Measurements from ENCODE around the gene IP6K2.

Gene IP6K2

DNA sequence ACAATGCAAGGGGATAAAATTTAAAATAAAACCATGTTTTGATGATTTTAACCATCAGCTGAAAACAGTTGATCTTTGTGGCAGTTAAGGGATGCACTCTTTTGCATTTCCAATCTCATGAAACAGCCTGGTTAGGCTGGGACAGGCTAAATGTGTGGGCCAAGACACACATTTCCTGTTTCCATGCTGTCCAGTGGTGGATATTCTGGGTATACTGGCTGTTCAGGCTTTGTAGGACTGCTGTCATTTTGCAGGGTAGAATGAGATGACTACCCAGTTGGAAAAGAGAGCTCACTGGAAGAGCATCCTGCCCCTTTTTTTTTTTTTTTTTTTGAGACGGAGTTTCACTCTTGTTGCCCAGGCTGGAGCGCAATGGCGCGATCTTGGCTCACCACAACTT lies 42.0 kb upstream of the IP6K2 start:
- TF ChIP-seq, protein P1, sequence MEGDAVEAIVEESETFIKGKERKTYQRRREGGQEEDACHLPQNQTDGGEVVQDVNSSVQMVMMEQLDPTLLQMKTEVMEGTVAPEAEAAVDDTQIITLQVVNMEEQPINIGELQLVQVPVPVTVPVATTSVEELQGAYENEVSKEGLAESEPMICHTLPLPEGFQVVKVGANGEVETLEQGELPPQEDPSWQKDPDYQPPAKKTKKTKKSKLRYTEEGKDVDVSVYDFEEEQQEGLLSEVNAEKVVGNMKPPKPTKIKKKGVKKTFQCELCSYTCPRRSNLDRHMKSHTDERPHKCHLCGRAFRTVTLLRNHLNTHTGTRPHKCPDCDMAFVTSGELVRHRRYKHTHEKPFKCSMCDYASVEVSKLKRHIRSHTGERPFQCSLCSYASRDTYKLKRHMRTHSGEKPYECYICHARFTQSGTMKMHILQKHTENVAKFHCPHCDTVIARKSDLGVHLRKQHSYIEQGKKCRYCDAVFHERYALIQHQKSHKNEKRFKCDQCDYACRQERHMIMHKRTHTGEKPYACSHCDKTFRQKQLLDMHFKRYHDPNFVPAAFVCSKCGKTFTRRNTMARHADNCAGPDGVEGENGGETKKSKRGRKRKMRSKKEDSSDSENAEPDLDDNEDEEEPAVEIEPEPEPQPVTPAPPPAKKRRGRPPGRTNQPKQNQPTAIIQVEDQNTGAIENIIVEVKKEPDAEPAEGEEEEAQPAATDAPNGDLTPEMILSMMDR (IDR thresholded peaks at IDR 0.05) = no peak
- H3K4me2 ChIP-seq (ENCODE audit: low read length) = no peak overlapping the region
- no peak overlapping the region for H3K4me3 ChIP-seq (ENCODE audit: low read depth, low read length)
- H3K9me3 ChIP-seq (ENCODE audit: control insufficient read depth, low read length) = no peaks in the 10 kb centered on the region
- H2AFZ ChIP-seq = no peak overlapping the region
- no peaks in the 10 kb centered on the region for H3K4me1 ChIP-seq
- no peaks in the 10 kb centered on the region for H3K27me3 ChIP-seq (ENCODE audit: control insufficient read depth, insufficient read depth, low read length)
- no peak overlapping the region for H3K9ac ChIP-seq
- H3K27ac ChIP-seq = no peak overlapping the region
- peaks cover 3% of the 10 kb centered on the region for H3K79me2 ChIP-seq
- H3K36me3 ChIP-seq (ENCODE audit: control insufficient read depth, insufficient read depth, low read length) = no peaks in the 10 kb centered on the region

- no peaks in the 10 kb centered on the region for H3K4me1 ChIP-seq
- TF ChIP-seq, protein P1 (IDR thresholded peaks at IDR 0.05) = no peak
- no peak overlapping the region for H3K9ac ChIP-seq
- H3K79me2 ChIP-seq = peaks cover 3% of the 10 kb centered on the region
- H2AFZ ChIP-seq = no peak overlapping the region
- no peaks in the 10 kb centered on the region for H3K9me3 ChIP-seq (ENCODE audit: control insufficient read depth, low read length)
- H3K27ac ChIP-seq = no peak overlapping the region
- no peak overlapping the region for H3K4me2 ChIP-seq (ENCODE audit: low read length)
- H3K4me3 ChIP-seq (ENCODE audit: low read depth, low read length) = no peak overlapping the region
- H3K27me3 ChIP-seq (ENCODE audit: control insufficient read depth, insufficient read depth, low read length) = no peaks in the 10 kb centered on the region
- no peaks in the 10 kb centered on the region for H3K36me3 ChIP-seq (ENCODE audit: control insufficient read depth, insufficient read depth, low read length)
Measured at GRCh38 chr3:48756640-48757039, 39.6 kb upstream of the IP6K2 start.

GRCh38 chr3:48750856-48751255 lies 33.8 kb upstream of the IP6K2 start:
- H3K4me3 ChIP-seq (ENCODE audit: low read depth, low read length) = no peak overlapping the region
- no peak overlapping the region for H3K9ac ChIP-seq
- TF ChIP-seq, protein P1 (IDR thresholded peaks at IDR 0.05) = no peak
- no peaks in the 10 kb centered on the region for H3K36me3 ChIP-seq (ENCODE audit: control insufficient read depth, insufficient read depth, low read length)
- no peaks in the 10 kb centered on the region for H3K9me3 ChIP-seq (ENCODE audit: control insufficient read depth, low read length)
- no peak overlapping the region for H3K4me2 ChIP-seq (ENCODE audit: low read length)
- H3K4me1 ChIP-seq = peaks cover 11% of the 10 kb centered on the region
- H3K79me2 ChIP-seq = peaks cover under 1% of the 10 kb centered on the region
- no peak overlapping the region for H2AFZ ChIP-seq
- H3K27me3 ChIP-seq (ENCODE audit: control insufficient read depth, insufficient read depth, low read length) = no peaks in the 10 kb centered on the region
- no peak overlapping the region for H3K27ac ChIP-seq

DNA sequence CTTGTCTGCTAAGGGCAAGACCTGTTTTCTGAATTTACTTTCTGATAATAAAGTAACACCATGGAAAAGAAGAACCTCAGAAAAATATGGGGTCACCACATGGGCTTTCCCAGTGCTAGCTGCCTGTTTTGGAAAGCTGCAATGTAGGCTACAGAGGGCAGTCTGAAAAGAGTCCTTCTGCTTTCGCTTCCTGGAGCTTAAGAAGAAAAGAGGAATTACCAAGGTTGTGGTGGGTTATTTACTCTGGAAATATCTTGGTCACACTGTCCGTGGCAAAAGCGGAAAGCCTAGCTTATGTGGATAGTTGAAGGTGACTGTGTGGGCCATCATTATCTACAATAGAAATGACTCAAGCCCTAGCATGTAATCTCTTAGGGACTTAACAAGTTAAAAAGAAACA lies 31.7 kb upstream of the IP6K2 start:
- Histone ChIP-seq H3K79me2 (no peaks in the 10 kb centered on the region), H3K4me1 (peaks cover 11% of the 10 kb centered on the region), H3K27me3 (ENCODE audit: control insufficient read depth, insufficient read depth, low read length) (no peaks in the 10 kb centered on the region), H3K36me3 (ENCODE audit: control insufficient read depth, insufficient read depth, low read length) (no peaks in the 10 kb centered on the region), H3K9me3 (ENCODE audit: control insufficient read depth, low read length) (no peaks in the 10 kb centered on the region), H3K4me2 (ENCODE audit: low read length) (no peak overlapping the region), H3K27ac (peak overlapping the region; percentile 17), H3K4me3 (ENCODE audit: low read depth, low read length) (no peak overlapping the region), H2AFZ (no peak overlapping the region), H3K9ac (no peak overlapping the region)
- TF ChIP-seq, protein P1 (IDR thresholded peaks at IDR 0.05) = no peak

DNA sequence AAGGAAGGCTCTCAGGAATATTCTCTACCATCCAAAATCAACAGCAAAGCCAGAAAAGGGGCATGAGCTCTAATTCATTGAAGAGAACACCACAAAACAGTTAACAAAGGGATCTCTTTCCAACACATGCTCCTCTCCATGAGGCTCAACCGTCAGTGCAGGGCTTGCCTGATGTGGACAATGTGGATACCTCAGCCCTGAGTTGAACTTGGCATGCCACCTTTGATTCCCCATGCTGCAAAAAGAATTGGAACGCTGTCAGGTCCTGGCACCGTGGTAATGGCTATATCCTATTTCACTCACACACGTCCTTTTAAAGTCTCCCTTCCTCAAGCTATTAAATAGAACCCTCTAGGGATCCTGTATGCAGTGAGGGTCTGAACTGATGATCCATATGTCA lies 30.7 kb upstream of the IP6K2 start:
- Histone ChIP-seq H3K27me3 (ENCODE audit: control insufficient read depth, insufficient read depth, low read length) (no peaks in the 10 kb centered on the region), H3K4me1 (peaks cover 11% of the 10 kb centered on the region), H3K27ac (peak overlapping the region; percentile 55), H3K9me3 (ENCODE audit: control insufficient read depth, low read length) (no peaks in the 10 kb centered on the region), H3K79me2 (no peaks in the 10 kb centered on the region), H3K36me3 (ENCODE audit: control insufficient read depth, insufficient read depth, low read length) (no peaks in the 10 kb centered on the region), H3K4me3 (ENCODE audit: low read depth, low read length) (no peak overlapping the region), H2AFZ (no peak overlapping the region), H3K9ac (no peak overlapping the region), H3K4me2 (ENCODE audit: low read length) (no peak overlapping the region)
- TF ChIP-seq, protein P1 (IDR thresholded peaks at IDR 0.05) = no peak

Data from parathyroid adenoma (tissue), 2 donors.